Body of pancreas (tissue), 2 donors: Measurements from ENCODE around the gene GRHL3. TPM values are rescaled to one million over a fixed set of nuclear protein-coding genes. Genes with fewer than 3 reads are reported as not detected.

Source experiments
- total RNA-seq, 2 donors: library from RNA; depleted of rRNA; stranded (reverse); fragments of >200 nt; gene quantifications; one replicate each; pipeline ENCODE4 v1.1.0, GENCODE V29; 2016

Gene GRHL3
- total RNA-seq, 2 donors from 2014 or later: not detected

Other genes with a start within 250 kb of the GRHL3 start
- gene MYOM3, start 207.2 kb upstream of the GRHL3 start, total RNA-seq: 1 to 10 TPM; 2.3 to 4.3 TPM
- gene IL22RA1, start 176.2 kb upstream of the GRHL3 start, total RNA-seq: 100 to 1,000 TPM in 1 of 2 donors, 10 to 100 TPM in 1; 49.1 to 133 TPM
- 1 to 10 TPM; 4.6 to 5.4 TPM for gene IFNLR1, start 132.1 kb upstream of the GRHL3 start, total RNA-seq
- 1 to 10 TPM; 1.6 to 2.6 TPM for gene STPG1, start 94.4 kb downstream of the GRHL3 start, total RNA-seq
- 10 to 100 TPM; 36.8 to 65.9 TPM for gene NIPAL3, start 96.4 kb downstream of the GRHL3 start, total RNA-seq
- 10 to 100 TPM; 14.0 to 32.3 TPM for gene RCAN3, start 183.5 kb downstream of the GRHL3 start, total RNA-seq
- 10 to 100 TPM in 1 of 2 donors, 1 to 10 TPM in 1; 9.9 to 12.7 TPM for gene NCMAP, start 236.7 kb downstream of the GRHL3 start, total RNA-seq